A673 (cell line): Measurements from ENCODE around the gene SGF29. TPM values are rescaled to one million over a fixed set of nuclear protein-coding genes. Genes with fewer than 3 reads are reported as not detected.

Experiments
- Bru-seq: library from RNA; stranded (reverse); fragments of 400-500 nt; gene quantifications from one replicate; lab custom pipeline; 2021; lab: Mats Ljungman, UMichigan
- BruChase-seq, 2 experiments: library from RNA; stranded (reverse); fragments of 400-500 nt; gene quantifications; one replicate each; lab custom pipeline; 2021; lab: Mats Ljungman, UMichigan
- BruUV-seq: library from RNA; stranded (reverse); fragments of 400-500 nt; replicated peaks from 2 replicates; lab custom pipeline; 2021; lab: Mats Ljungman, UMichigan
- CTCF ChIA-PET: fragments of 300-600 bp; sonication (Branson Sonifier 250); formaldehyde crosslinking; loops from one replicate; lab custom pipeline; 2022; ENCODE audit warnings: antibody characterized with exemption; lab: Charles Lee
- POLR2A ChIA-PET: fragments of 300-600 bp; sonication (Branson Sonifier 250); formaldehyde crosslinking; loops from one replicate; lab custom pipeline; 2022; ENCODE audit warnings: antibody characterized with exemption; ENCODE audit not compliant: low non-redundant PET; lab: Charles Lee
- DNase-seq: peaks from one replicate; pipeline ENCODE4 v3.0.0-alpha.2; 2015; ENCODE audit warnings: low spot score
- H3K27ac ChIP-seq: fragments of 200-600 bp; sonication (generic); 2 replicates; pipeline ENCODE4 v1.5.1; 2016; ENCODE audit warnings: mixed run types, low read depth, mild to moderate bottlenecking, mixed read lengths, antibody characterized with exemption, low read length; ENCODE audit not compliant: poor library complexity, severe bottlenecking
- H3K27me3 ChIP-seq: fragments of 200-600 bp; sonication (generic); replicated peaks from 2 replicates; pipeline ENCODE4 v1.6.1; 2017; ENCODE audit warnings: mixed run types, low read depth, mild to moderate bottlenecking, mixed read lengths, antibody characterized with exemption, low read length; ENCODE audit not compliant: insufficient read depth, poor library complexity
- H3K36me3 ChIP-seq: fragments of 200-600 bp; sonication (generic); 2 replicates; pipeline ENCODE4 v1.6.1; 2016; ENCODE audit warnings: mixed run types, mild to moderate bottlenecking, mixed read lengths, antibody characterized with exemption, low read length; ENCODE audit not compliant: insufficient read depth, poor library complexity, severe bottlenecking
- H3K4me1 ChIP-seq: fragments of 200-600 bp; sonication (generic); 2 replicates; pipeline ENCODE4 v1.6.1; 2017; ENCODE audit warnings: mixed run types, mild to moderate bottlenecking, mixed read lengths, antibody characterized with exemption, low read length; ENCODE audit not compliant: insufficient read depth, poor library complexity, severe bottlenecking
- H3K4me3 ChIP-seq: fragments of 200-600 bp; sonication (generic); 2 replicates; pipeline ENCODE4 v1.5.1; 2016; ENCODE audit warnings: low read depth, mixed run types, mild to moderate bottlenecking, mixed read lengths, low read length; ENCODE audit not compliant: poor library complexity, severe bottlenecking
- H3K9me3 ChIP-seq: fragments of 200-600 bp; sonication (generic); 2 replicates; pipeline ENCODE4 v1.6.1; 2016; ENCODE audit warnings: mixed run types, low read depth, mild to moderate bottlenecking, mixed read lengths, antibody characterized with exemption, low read length; ENCODE audit not compliant: poor library complexity, severe bottlenecking
- EZH2 ChIP-seq: fragments of 200-600 bp; sonication (generic); IDR thresholded peaks from 2 replicates; pipeline ENCODE4 v1.6.1; 2017; ENCODE audit warnings: borderline replicate concordance, low read depth, mild to moderate bottlenecking, mixed read lengths, antibody characterized with exemption, low read length; ENCODE audit not compliant: poor library complexity, severe bottlenecking
- intact Hi-C: fragments of 100-400 bp; cut with micrococcal nuclease; formaldehyde crosslinking; loops from one replicate; pipeline ENCODE4 v1.10.0; 2022; ENCODE audit not compliant: unreplicated experiment
- long read RNA-seq: library from polyadenylated mRNA; stranded (forward); transcript quantifications from one replicate; pipeline ENCODE4 v2.0.0, GENCODE V29; 2022
- total RNA-seq: library from RNA; stranded (reverse); gene quantifications from 2 replicates; pipeline ENCODE4 v1.2.3, GENCODE V29; 2021
- TF ChIP-seq, protein P1 (sequence below): fragments of 300-800, 200-600 bp; sonication (generic); conservative IDR thresholded peaks from 2 replicates; pipeline ENCODE4 v1.5.1; 2017; ENCODE audit warnings: low read depth, mild to moderate bottlenecking, antibody characterized with exemption, low read length, moderate library complexity, mixed read lengths

Gene SGF29
- total RNA-seq (35.2 and 42.3 TPM in 2 replicates), Bru-seq, nascent RNA (percentile 62 among the genes with signal in this experiment), BruChase-seq, experiment 1, labeled RNA remaining after a 2-hour chase (percentile 48 among the genes with signal in this experiment), BruChase-seq, experiment 2, labeled RNA remaining after a 6-hour chase (percentile 62 among the genes with signal in this experiment)
- long read RNA-seq, transcript SGF29-201 (10 exons, 1,153 nt), result major isoform, 17 of 25 reads
- long read RNA-seq, partial matches to known transcripts, result 0 of 25 reads
- long read RNA-seq, other reads (novel, unspliced or antisense), result 8 of 25 reads

DNA sequence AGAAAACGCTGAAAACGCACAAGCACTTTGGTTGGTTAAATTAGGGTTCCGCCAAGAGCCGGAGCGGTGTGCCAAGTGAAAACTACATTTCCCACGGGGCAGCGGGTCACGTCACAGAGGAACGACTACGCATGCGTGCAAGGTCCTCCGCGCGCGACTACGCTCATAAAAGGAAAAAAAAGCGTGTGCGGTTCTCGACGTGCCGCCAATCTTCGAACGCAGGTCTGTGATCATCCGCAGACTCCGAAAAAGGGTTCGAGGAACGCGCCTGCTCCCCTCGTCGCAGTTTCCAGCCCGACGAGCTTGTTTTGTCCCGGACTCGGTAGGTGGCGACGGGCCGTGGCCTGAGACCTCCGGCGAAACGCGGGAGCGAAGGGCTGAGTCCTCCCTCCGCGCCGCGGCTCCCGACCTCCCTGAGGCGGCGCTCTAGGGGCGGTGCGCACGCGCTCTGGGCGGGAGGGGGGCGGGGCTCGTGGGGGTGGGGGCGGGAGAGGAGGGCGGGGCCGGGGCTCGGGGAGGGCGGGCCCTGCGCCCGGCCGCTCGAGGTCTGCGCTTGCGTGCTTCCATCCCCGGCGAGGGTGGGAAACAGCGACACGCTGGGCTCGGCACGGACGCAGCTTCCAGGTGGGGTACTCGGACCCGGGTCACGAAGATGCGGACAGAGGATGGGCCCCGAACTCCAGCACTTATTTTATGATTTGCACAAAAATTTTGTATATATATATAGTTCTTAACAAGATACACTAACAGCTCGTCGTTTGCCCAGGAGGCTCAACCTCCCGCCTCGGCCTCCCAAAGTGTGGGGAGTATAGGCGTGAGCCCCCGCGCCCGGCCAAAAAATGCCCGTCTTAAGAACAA is at the start of gene SGF29:
Gene SGF29, plus strand, starts transcription at position 145 of the 858 bp plus-strand sequence. CDS start 27,150 bp downstream, outside the sequence.
- intact Hi-C loops, result no loop called here
- H3K4me1 ChIP-seq, result no peaks in the 10 kb centered on the region
- H3K36me3 ChIP-seq, result peaks cover 3% of the 10 kb centered on the region
- H3K4me3 ChIP-seq, result peak within 1 kb of the TSS; percentile 49
- TF ChIP-seq, protein P1, sequence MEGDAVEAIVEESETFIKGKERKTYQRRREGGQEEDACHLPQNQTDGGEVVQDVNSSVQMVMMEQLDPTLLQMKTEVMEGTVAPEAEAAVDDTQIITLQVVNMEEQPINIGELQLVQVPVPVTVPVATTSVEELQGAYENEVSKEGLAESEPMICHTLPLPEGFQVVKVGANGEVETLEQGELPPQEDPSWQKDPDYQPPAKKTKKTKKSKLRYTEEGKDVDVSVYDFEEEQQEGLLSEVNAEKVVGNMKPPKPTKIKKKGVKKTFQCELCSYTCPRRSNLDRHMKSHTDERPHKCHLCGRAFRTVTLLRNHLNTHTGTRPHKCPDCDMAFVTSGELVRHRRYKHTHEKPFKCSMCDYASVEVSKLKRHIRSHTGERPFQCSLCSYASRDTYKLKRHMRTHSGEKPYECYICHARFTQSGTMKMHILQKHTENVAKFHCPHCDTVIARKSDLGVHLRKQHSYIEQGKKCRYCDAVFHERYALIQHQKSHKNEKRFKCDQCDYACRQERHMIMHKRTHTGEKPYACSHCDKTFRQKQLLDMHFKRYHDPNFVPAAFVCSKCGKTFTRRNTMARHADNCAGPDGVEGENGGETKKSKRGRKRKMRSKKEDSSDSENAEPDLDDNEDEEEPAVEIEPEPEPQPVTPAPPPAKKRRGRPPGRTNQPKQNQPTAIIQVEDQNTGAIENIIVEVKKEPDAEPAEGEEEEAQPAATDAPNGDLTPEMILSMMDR, result peak; percentile 43
- TF ChIP-seq EZH2, result no peak
- H3K27ac ChIP-seq, result peak within 1 kb of the TSS; percentile 91
- POLR2A ChIA-PET, result no interaction called here
- H3K27me3 ChIP-seq, result no peaks in the 10 kb centered on the region
- BruUV-seq, result TSS peak; percentile 98
- H3K9me3 ChIP-seq, result no peaks in the 10 kb centered on the region
- peak; percentile 94 for DNase-seq
- CTCF ChIA-PET, result interaction anchor here (0.6 to 0.7 kb wide), 2 partner anchors 262 to 391 kb away, joined by 3 read pairs; no protein-coding TSS in a partner anchor

DNA sequence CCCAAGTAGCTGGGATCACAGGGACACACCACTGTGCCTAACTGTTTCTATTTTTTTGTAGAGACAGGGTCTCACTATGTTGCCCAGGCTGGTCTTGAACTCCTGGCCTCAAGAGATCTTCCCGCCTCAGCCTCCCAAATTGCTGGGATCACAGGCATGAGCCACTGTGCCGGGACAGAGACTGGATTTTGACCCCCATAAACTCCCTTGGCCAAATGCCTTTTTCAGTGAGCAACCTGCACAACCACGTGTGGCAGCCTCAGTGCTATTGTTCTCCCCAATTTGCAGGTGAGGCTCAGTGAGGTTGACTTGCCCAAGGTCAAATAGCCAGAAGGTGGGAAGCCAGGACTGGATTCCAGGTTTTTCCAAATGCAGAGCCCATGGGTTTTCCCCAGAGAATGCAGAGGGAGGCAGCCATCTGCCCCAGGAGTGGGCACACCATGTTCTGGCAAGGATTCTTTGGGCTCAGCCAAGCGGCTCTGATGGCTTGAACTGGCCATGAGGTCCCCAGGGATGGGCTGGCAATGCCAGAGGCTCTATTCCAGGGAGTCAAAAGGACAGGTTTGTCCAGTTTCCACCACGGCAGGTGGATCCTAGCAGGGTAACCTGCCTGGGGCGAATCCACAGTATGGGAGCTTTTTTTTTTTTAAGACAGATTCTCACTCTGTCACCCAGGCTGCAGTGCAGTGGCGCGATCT is 48.9 kb upstream of the SGF29 start:
- POLR2A ChIA-PET, result no interaction called here
- intact Hi-C loops, result no loop called here
- CTCF ChIA-PET, result no interaction called here

More for the DNA sequence above, 48.9 kb upstream of the SGF29 start:
- no TSS peak for BruUV-seq
- TF ChIP-seq, protein P1, result no peak
- TF ChIP-seq EZH2, result no peak
- Histone ChIP-seq H3K4me1 (no peaks in the 10 kb centered on the region), H3K36me3 (no peaks in the 10 kb centered on the region), H3K27me3 (peaks cover 11% of the 10 kb centered on the region), H3K4me3 (no peak overlapping the region), H3K9me3 (no peaks in the 10 kb centered on the region), H3K27ac (no peak overlapping the region)
- no peak for DNase-seq
